Psoas muscle (tissue), 8 donors: ENCODE data around the gene ANTKMT. TPM values are rescaled to one million over a fixed set of nuclear protein-coding genes. Genes with fewer than 3 reads are reported as not detected.
"Not testable (repeated sequence)": the region's sequence is repeated elsewhere in the genome, so short reads cannot be mapped to it uniquely, and the experiment has no call there.

ENCODE experiments used
- ATAC-seq, 4 donors: fragments of 200-7000 bp; cut with Tn5 transposase; one replicate each; pipeline ENCODE4 v1.9.1; 2020; ENCODE audit warnings: moderate library complexity in 3 of 4, mild to moderate bottlenecking in 2 of 4
- DNase-seq, 2 donors: peaks; one replicate each; pipeline ENCODE4 v3.0.0-alpha.2; 2020
- H3K27ac ChIP-seq: fragments of 200-600 bp; one replicate; pipeline ENCODE4 v1.8.0; 2022
- H3K27me3 ChIP-seq, 3 donors: fragments of 200-600 bp in 1 of 3; one replicate each; pipeline versions ENCODE4 v1.6.1 to v1.8.0; 2013 to 2022; ENCODE audit warnings: low read length in 2 of 3, mild to moderate bottlenecking in 2 of 3, moderate library complexity in 1 of 3; ENCODE audit not compliant: insufficient read depth in 3 of 3
- H3K36me3 ChIP-seq, 2 donors: fragments of 200-600 bp in 1 of 2; one replicate each; pipeline versions ENCODE4 v1.6.1 to v1.8.0; 2013 to 2022; ENCODE audit warnings: low read depth in 1 of 2, mild to moderate bottlenecking in 1 of 2, moderate library complexity in 1 of 2; ENCODE audit not compliant: insufficient read depth in 1 of 2
- H3K4me1 ChIP-seq: fragments of 200-600 bp; one replicate; pipeline ENCODE4 v1.8.0; 2022
- H3K4me3 ChIP-seq: fragments of 200-600 bp; one replicate; pipeline ENCODE4 v1.8.0; 2022; ENCODE audit warnings: mild to moderate bottlenecking
- H3K9me3 ChIP-seq: fragments of 200-600 bp; one replicate; pipeline ENCODE4 v1.8.0; 2022
- WGBS, 3 donors: extraction: QIAGEN DNeasy Blood & Tissue Kit; methylation state at CpG; one replicate each; pipeline versions ENCODE4 v1.1.6 to v1.1.7; 2013; 5-methylcytosine and 5-hydroxymethylcytosine counted together
- intact Hi-C, 2 donors: fragments of 100-400 bp; cut with DNase I; formaldehyde crosslinking; loops; one replicate each; pipeline versions ENCODE4 v1.11.0 to v1.14.2; 2022
- polyA plus RNA-seq, 3 donors: library from polyadenylated mRNA; stranded (reverse); fragments of 200-250 nt; gene quantifications; one replicate each; pipeline ENCODE4 v1.2.3, GENCODE V29; 2013
- total RNA-seq, 4 donors: library from RNA; stranded (reverse); fragmentation: NEBNext Ultra II Directional in 2 of 4; extraction: Animal tissue kit (Norgen Biotek cat#: 25700) in 2 of 4; gene quantifications; one replicate each; pipeline versions ENCODE4 v1.2.1 to v1.2.4, GENCODE V29; 2021 to 2023
- TF ChIP-seq, protein P1 (sequence below): fragments of 200-600 bp; IDR thresholded peaks from one replicate; pipeline ENCODE4 v1.8.0; 2022; ENCODE audit warnings: antibody characterized with exemption
- donor health status: healthy with polysubstance abuse.
- donor health status: DM: no; HTN: no; CAD: no; lungs with moderate emphysema.
- donor health status: Bipolar disorder and iron deficiency.
- donor health status: healthy.
- donor health status: DM: yes; HTN: yes; CAD: no.
- donor health status: DM: no; HTN: no; CAD: no.
- donor health status: DM: no; HTN: no; CAD: no.
- donor health status: DM: yes; HTN: yes; CAD: no.

The ANTKMT gene
- total and polyA plus RNA-seq, 7 donors: 16.1 to 56.0 (median 33.5) TPM

- 70 to 83% (median 73%) methylated on average over 12 of the region's 12 CpGs for WGBS, 3 donors
- TF ChIP-seq, protein P1, sequence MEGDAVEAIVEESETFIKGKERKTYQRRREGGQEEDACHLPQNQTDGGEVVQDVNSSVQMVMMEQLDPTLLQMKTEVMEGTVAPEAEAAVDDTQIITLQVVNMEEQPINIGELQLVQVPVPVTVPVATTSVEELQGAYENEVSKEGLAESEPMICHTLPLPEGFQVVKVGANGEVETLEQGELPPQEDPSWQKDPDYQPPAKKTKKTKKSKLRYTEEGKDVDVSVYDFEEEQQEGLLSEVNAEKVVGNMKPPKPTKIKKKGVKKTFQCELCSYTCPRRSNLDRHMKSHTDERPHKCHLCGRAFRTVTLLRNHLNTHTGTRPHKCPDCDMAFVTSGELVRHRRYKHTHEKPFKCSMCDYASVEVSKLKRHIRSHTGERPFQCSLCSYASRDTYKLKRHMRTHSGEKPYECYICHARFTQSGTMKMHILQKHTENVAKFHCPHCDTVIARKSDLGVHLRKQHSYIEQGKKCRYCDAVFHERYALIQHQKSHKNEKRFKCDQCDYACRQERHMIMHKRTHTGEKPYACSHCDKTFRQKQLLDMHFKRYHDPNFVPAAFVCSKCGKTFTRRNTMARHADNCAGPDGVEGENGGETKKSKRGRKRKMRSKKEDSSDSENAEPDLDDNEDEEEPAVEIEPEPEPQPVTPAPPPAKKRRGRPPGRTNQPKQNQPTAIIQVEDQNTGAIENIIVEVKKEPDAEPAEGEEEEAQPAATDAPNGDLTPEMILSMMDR: no peak
- intact Hi-C loops: loop anchor here (1.0 to 5.0 kb wide), 5 partner anchors 30 to 346 kb away; partner anchors contain the start of genes CHTF18 (in 1 of the 2) and RPUSD1 (in 1 of the 2)
- Histone ChIP-seq H3K27ac (no peak overlapping the region), H3K9me3 (no peaks in the 10 kb centered on the region), H3K27me3 (peaks cover 0 to 51% (median 29%) of the 10 kb centered on the region in 3 donors), H3K4me3 (no peak overlapping the region), H3K36me3 (no peaks in the 10 kb centered on the region), H3K4me1 (peaks cover 4% of the 10 kb centered on the region)
- DNase-seq (no peak), ATAC-seq (no peak)
These were observed 9.9 kb upstream of the ANTKMT start for GRCh38 chr16:711084-711483.

GRCh38 chr16:711548-712320 is 9.2 kb upstream of the ANTKMT start:
- H3K36me3 ChIP-seq: no peaks in the 10 kb centered on the region
- ATAC-seq: peak; percentile 70 to 80 (median 75)
- H3K9me3 ChIP-seq: no peaks in the 10 kb centered on the region
- peaks cover 10% of the 10 kb centered on the region for H3K4me1 ChIP-seq
- DNase-seq: peak; percentile 80 to 91
- TF ChIP-seq, protein P1: peak; percentile 95
- WGBS, 3 donors: 12 to 19% (median 12%) methylated on average over 19 to 25 of the region's 25 CpGs
- H3K4me3 ChIP-seq: no peak overlapping the region
- peaks cover 0 to 45% (median 23%) of the 10 kb centered on the region in 3 donors for H3K27me3 ChIP-seq
- H3K27ac ChIP-seq: no peak overlapping the region
- intact Hi-C loops: loop anchor here (1.0 to 5.0 kb wide), 5 partner anchors 30 to 346 kb away; partner anchors contain the start of genes CHTF18 (in 1 of the 2) and RPUSD1 (in 1 of the 2)

DNA sequence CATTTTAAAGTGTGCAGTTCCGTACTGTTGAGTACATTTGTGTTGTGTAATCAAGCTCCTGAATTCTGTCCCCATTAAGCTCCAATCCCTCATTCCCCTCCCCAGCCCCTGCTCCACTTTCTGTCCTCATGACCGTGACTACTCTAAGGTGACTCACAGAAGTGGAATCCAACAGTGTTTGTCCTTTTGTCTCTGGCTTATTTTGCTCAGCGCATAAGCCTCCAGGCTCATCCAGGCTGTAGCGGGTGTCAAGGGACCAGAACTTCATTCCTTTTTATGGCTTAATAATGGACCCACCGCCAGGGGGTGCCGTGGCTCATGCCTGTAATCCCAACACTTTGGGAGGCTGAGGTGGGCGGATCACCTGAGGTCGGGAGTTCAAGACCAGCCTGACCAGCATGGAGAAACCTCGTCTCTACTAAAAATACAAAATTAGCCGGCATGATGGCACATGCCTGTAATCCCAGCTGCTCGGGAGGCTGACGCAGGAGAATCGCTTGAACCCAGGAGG is 8.2 kb upstream of the ANTKMT start:
- not testable (repeated sequence) for H3K36me3 ChIP-seq, H3K4me3 ChIP-seq, H3K27ac ChIP-seq, H3K9me3 ChIP-seq, DNase-seq, ATAC-seq
- 41 to 54% (median 41%) methylated on average over 13 of the region's 13 CpGs for WGBS, 3 donors
- intact Hi-C loops: loop anchor here in 1 of 2 donors (5.0 kb wide), 2 partner anchors 75 to 345 kb away; partner anchors contain the start of genes CHTF18 and RPUSD1
- Histone ChIP-seq H3K4me1 (peaks cover 10% of the 10 kb centered on the region), H3K27me3 (peaks cover 0 to 37% (median 17%) of the 10 kb centered on the region in 3 donors)

DNA sequence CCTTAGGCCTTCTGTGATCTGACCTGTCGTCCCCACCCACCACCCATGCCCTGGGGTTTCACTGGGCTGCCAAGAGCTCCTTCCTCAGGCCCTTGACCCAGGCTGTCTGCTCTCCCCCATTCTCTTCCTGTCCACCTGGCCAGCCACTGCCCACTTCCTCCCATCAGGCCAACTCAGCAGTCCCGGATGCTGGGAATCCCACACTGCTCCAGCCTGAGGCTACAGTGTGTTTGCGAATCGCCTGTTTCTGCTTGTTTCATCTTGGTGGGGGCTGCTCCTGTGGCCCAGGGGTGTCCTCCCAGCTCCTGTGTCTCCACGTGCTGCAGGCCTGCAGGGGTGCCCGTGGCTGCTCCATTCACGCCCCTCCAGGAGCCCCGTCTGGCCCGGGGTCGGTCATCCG is 6.9 kb upstream of the ANTKMT start:
- no peak overlapping the region for H3K4me3 ChIP-seq
- peaks cover 10% of the 10 kb centered on the region for H3K4me1 ChIP-seq
- intact Hi-C loops: loop anchor here in 1 of 2 donors (5.0 kb wide), 2 partner anchors 73 to 343 kb away; partner anchors contain the start of genes CHTF18 and RPUSD1
- no peaks in the 10 kb centered on the region for H3K36me3 ChIP-seq
- WGBS, 3 donors: 74 to 77% (median 76%) methylated on average over 8 to 11 of the region's 11 CpGs
- no peak overlapping the region for H3K27ac ChIP-seq
- ATAC-seq: no peak
- TF ChIP-seq, protein P1: no peak
- H3K9me3 ChIP-seq: no peaks in the 10 kb centered on the region
- DNase-seq: no peak
- peaks cover 0 to 24% (median 9%) of the 10 kb centered on the region in 3 donors for H3K27me3 ChIP-seq
